Gastrocnemius medialis (tissue), 4 donors: ENCODE data around the gene CBS.
"Not testable (repeated sequence)": the region's sequence is repeated elsewhere in the genome, so short reads cannot be mapped to it uniquely, and the experiment has no call there.

ENCODE experiments used
- CTCF ChIP-seq, 5 experiments: fragments of 450-650 bp in 3 of 5; fragments of 200-600 bp in 2 of 5; sonication (generic) in 2 of 5; IDR thresholded peaks in 4 of 5; conservative IDR thresholded peaks in 1 of 5; 1 replicate in 4 of 5; 2 replicates in 1 of 5; pipeline ENCODE4 v1.5.1; 2016 to 2019; ENCODE audit warnings: antibody characterized with exemption in 5 of 5, mild to moderate bottlenecking in 3 of 5, moderate library complexity in 3 of 5
- POLR2A ChIP-seq, 2 donors: fragments of 450-650 bp; IDR thresholded peaks; one replicate each; pipeline ENCODE4 v1.6.1; 2017; ENCODE audit warnings: antibody characterized with exemption in 2 of 2, mild to moderate bottlenecking in 2 of 2, moderate library complexity in 2 of 2

DNA sequence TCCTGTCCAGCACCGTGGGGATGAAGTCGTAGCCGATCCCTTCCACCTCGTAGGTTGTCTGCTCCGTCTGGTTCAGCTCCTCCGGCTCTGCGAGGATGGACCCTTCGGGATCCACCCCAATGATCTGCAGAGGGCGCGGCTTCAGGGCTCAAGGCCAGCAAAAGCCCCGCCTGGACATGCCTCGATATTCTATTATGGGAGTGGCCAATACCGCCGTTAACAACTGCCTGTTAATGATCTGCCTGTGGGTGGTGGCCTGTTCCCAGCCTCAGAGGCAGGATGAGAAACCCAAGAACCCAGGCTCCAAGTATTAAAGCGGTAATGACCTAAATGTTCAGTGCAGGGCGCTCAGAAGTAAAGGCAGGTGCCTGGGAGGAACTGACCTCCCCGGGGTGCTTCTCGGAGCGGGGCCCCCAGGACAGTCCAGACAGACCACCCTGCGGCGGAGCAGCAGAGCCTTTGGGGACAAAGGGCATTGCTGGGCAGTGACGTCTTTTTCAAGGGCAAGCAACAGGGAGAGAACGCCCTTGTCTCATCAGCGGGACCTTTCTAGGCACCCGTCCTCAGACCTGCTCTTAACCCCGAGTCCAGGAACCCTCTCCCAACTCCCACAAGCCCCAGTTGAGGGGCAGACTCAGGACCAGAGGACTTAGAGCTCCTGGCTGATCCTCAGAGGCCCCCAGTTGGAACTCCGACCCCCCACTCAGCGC is 12.5 kb downstream of the CBS start:
- not testable (repeated sequence) for TF ChIP-seq POLR2A (IDR thresholded peaks at IDR 0.05); CTCF (IDR thresholded peaks at IDR 0.05 in 4 of 5, conservative IDR thresholded peaks at IDR 0.05 in 1 of 5)
